HG02870 (cell line): ENCODE measurements around the gene PXT1.
"Not testable (repeated sequence)": the region's sequence is repeated elsewhere in the genome, so short reads cannot be mapped to it uniquely, and the experiment has no call there.

ENCODE experiments used
- ATAC-seq: cut with Tn5 transposase; IDR thresholded peaks from one replicate; pipeline ENCODE4 v1.9.1; 2021; ENCODE audit warnings: mild to moderate bottlenecking, moderate library complexity; ENCODE audit not compliant: unreplicated experiment

PXT1 gene, protein sequence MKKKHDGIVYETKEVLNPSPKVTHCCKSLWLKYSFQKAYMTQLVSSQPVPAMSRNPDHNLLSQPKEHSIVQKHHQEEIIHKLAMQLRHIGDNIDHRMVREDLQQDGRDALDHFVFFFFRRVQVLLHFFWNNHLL

DNA sequence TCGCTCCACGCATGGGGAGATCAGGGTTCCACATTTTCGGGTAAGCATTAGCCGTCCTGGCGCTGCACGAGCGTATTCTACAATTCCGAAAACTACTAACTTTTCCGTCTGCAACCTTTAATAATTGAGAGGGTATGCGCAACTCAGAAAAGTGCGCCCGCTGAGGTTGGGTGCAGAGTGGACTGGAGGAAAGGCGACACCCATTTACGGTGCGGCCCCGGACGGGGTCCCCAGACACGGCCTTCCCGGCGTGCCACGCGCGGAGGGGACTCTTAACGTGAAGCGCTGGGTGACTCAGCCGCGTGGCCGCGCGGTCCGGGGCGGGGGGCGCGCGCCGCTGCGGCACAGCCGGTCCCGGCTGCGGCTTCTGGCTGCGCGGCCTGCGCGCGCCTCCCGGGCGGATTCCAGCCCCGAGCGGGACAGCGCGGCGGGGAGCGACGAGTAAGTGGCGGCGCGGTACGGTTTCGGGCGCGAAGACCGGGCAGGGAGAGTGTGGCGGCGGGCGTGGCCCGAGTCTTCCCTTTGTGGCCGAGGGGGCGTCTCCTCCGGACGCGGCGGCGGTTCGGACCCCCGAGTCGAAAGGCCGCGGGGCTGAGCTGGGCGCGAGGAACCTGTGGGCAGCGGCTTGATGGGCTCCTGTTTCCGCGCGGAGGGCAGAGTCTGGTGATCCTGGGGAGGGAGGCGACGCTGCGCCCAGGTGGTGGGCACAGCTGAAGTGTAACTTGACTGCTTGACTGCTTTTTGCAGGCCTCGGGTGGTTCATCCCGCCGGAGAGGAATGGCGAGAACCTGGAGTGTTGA, at the start of gene PXT1, which contains the start of gene KCTD20:
Gene PXT1, minus strand, starts transcription at position 184 of the 800 bp plus-strand sequence. CDS start 16,772 bp downstream, outside the sequence.
Gene KCTD20, plus strand, starts transcription at position 330 of the 800 bp plus-strand sequence. CDS start 27,098 bp downstream, outside the sequence.
- ATAC-seq, result peak; percentile 81

DNA sequence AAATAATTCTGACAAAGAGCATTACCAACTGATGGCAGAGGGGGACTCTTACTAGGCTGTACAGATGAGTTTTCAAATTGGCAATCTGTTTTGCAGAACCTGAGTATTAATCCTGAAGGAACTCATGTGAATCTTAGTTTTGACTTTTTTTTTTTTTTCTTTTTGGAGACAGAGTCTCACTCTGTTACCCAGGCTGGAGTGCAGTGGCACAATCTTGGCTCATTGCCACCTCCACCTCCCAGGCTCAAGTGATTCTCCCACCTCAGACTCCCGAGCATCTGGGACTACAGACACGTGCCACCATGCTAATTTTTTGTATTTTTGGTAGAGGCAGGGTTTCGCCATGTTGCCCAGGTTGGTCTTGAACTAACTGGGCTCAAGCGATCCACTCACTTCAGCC, 49.4 kb upstream of the PXT1 start:
- no peak for ATAC-seq

DNA sequence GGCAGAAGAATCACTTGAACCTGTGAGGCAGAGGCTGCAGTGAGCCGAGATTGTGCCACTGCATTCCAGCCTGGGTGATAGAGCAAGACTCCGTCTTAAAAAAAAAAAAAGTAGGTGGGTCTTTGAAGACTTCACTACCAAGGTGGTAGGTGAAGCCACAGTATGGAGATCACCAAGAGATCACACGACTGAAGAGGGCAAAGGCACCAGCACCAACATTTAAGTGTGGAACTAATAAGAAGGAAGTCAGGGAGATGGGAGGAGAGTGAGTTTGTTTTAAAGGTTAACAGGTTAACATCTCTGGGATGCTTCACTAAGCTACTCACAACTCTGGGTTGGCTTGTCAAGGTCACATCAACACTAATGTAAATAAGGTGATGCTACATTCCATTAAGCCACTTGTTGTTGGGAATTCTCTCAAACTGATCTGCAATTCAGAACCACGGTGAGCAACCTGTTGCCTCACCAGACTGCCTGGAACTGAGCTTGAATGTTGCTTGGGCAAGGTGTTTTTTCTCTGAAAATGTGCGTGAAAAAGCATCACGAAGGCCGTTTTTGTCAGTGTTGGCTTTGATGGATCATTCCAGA, 48.8 kb upstream of the PXT1 start:
- ATAC-seq, result no peak

DNA sequence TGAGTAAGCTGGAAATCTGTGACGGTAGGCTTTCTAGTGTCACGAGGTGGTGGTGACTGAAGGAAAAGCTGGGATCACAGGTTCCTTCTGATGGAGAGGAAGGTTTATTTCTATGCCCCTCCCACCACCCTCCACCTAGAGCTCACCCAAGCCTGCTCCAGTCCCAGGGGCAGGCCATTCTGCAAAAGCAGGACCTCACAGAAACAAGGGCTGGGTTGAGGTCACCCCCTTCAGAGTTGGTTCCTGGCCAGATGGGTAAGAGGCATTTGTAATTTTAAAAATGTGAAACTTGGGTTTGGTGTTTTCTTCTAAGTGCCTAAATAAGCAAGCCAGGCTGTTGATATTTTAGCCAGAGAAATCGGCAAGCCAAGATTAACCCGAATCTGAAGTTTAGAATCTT, 46.8 kb upstream of the PXT1 start:
- ATAC-seq, result no peak

DNA sequence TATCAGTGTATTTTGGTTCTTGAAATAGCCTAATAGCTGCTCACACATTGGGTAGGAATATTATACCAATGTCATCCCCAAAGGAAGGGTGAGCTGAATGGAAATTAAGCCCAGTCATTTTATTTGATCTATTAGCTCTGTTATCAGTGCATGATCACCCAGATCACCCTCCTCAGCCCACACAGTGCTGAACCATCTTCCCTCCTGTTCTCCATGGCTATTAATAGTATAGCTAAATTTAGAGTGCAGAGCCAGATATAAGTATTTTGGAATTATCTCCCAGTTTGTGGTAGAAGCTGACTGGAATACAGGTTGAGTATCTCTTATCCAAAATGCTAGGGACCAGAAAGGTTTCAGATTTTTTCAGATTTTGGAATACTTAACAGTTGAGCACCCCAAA, 45.6 kb upstream of the PXT1 start:
- no peak for ATAC-seq

DNA sequence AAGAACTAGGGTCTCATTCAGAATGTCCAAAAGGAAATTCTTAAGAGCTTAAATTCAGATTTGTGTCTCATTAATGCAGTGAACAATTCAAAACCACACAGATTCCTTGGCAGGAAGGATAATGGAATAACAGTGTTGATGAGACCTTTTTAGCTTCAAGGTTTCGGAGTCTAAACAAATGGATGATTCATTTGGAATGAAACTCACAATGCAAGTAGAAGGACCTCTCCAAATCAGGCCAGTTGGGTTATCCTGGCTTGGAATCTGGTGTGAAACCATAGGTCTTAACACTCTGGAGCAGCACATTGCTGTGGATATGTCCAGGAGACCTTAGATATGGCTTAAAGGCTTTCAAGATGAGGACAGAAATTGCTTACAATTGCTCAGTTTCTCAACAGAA, 45.0 kb upstream of the PXT1 start:
- no peak for ATAC-seq

DNA sequence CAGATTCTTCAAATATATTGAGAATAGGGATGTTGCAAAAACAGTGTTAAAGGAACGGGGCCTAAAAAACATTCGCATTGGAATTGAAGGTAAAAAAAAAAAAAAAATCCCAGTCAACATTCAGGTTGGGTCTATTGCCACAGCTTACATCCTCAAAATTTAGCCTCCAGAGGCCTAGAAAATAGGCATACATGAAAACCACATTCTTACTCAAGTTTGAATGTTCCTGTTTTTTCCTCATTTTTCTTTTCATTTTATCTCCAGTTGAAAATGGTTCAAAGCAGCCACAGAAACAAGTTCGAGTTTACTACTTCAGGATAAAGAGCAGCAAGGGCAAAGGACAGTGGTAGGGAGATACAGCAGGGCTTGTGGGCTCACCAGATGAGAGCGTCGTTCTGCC, 42.1 kb upstream of the PXT1 start:
- no peak for ATAC-seq

DNA sequence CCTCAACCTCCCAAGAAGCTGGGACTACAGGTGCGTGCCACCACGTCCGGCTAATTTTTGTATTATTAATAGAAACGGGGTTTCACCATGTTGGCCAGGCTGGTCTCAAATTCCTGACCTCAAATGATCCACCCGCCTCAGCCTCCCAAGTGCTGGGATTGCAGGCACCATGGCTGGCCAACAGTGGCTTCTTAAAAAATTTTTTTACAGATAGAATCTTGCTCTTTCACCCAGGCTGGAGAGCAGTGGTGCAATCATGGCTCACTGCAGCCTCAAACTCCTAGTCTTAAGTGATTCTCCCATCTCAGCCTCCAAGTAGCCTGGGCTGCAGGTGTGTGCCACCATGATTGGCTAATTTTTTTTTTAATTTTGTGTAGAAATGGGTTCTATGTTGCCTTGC, 40.7 kb upstream of the PXT1 start:
- not testable (repeated sequence) for ATAC-seq

DNA sequence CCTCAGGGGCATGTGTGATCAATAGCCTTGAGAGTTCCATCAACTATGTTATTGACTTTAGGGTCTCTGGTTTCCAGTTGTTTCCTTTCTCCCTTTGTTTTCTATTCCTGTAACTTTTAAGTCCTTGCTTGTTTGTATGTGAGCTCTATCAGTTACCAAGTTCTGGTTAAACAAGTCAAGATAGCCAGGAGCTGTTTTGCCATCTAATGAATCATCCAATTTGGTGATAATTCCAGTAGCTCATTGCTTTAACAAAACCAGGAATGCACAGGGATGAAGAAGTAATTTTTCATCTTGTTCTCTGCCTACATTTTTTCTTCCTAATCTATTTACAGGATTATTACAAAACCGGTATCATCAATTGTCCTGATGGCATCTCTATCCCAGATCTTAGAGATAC, 36.6 kb upstream of the PXT1 start:
- no peak for ATAC-seq

DNA sequence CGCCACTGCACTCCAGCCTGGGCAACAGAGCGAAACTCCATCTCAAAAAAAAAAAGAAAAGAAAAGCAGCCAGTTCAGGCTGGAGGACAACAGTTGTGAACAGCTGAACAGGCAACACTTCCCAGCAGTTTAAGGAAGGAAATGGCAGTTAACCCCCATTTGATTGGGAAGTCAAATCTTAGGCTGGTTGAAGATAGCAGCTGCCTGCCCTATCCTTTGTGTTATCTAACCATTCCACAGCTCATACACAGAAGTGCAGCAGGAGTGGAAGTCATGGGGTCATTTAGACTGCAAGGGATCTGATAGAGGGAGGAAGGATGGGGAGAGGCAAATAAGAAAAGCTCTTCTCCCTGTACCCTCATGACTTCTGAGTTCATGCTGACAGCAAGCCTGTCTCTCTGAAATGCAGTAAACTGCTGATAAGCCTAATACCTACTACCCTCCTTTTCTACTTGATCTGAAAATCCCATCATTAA, 35.4 kb upstream of the PXT1 start:
- no peak for ATAC-seq

DNA sequence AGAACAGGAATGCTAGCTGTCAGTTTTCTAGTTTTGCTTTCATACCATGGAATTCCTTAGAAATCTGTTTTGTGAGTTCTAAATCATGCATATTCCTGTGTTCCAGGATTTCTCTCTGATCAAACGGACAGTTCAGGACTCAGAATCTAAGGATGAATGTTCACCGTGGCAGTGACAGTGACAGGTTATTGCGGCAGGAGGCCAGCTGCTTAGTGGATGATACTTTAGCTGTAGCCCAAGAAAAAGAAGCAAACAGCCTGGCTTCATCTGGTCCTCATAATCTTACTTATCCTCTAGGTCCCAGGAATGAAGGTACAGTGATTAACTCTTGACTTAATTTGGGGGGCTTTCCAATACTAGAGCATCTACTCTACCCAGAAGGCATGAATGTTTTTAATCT, 27.3 kb upstream of the PXT1 start:
- no peak for ATAC-seq

DNA sequence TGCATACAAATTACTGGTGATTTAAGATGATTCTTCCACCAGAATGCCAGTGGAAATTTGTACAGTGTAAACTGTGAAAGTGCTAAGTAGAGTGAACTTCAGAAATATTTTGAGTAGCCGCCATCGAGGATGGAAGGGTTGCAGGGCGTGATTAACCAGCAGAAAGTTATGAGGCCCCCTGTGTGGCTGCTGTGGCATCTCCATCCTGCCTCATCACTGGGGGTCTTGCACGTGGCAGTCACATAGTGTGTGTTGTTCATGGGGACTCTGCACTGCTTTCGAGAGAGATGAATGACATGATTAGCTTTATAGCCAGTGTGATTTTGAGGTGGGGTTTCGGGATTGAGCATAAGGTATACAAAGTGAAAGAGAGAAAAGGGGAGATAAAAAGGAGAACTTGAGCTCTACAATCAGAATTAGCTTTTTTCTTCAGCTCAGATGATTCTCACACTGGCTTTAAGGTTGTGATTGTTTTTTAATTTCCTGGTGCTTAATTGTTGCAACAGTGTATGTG, 26.6 kb upstream of the PXT1 start:
- no peak for ATAC-seq

DNA sequence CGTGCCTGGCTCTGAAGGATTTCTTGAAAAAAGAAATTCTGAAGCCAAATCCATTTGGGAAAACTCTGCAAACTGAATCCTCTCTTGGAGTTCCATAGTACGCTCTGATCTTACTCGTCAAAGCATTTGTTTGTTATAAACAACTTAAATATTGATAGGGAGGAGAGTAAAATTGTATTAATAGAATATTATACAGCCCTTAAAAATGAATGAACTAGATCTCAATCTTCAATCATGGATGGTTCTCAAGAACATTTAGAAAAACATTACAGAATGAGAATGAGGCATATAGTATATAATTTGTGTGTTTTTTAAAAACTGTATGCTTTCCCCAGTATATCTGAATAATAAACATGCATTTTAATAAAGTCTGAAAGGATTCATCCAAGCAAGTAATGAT, 25.0 kb upstream of the PXT1 start:
- no peak for ATAC-seq

DNA sequence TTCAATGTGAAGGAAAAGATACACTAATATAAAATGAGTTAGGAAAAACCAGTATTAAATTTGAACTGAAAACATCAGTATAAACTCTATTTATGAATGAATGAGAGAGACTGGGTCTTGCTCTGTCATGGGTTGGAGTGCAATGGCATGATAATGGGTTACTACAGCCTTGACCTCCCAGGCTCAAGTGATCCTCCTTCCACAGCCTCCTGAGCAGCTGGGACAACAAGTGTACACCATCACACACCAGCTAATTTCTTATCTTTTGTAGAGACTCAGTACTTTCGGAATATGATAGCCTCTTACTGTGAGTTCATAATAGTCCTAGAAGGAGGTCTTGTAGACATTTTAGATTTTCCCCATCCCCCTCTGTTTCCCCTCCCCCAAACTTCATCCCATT, 21.6 kb upstream of the PXT1 start:
- ATAC-seq, result no peak

DNA sequence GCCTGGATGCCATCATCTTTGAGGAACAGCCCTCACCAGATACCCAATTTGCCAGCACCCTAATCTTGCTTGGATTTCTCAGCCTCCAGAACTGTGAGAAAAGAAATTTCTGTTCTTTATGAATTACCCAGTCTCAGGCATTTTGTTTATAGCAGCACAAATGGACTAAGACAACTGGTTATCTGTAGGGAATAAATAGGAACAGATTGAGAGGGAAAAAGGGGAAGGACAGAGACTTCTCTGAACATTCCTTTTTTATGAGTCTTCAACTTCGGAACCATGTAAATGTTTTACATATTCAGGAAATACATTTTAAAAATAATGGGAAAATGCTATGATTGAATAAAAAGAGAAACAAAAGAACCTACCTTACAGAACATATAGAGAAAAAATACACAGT, 21.0 kb upstream of the PXT1 start:
- ATAC-seq, result no peak

DNA sequence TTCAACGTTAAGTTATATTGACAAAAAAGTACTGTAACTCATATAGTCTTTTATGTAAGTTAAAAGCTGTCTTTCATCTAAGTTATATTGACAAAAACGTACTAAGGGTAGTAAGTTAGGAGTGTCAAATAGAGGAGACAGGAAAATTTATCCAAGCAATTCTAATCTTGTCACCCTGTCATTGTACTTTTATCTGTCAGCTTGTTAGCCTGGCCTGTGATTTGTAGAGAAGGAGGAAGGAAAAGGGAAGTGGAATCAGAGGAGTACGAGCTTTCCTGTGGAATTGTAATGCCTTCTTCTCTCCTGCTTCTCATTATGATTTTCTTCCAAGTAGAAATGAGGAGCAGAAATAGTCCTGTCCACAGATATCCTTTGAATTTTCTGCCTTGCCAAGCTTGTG, 19.0 kb upstream of the PXT1 start:
- ATAC-seq, result no peak

DNA sequence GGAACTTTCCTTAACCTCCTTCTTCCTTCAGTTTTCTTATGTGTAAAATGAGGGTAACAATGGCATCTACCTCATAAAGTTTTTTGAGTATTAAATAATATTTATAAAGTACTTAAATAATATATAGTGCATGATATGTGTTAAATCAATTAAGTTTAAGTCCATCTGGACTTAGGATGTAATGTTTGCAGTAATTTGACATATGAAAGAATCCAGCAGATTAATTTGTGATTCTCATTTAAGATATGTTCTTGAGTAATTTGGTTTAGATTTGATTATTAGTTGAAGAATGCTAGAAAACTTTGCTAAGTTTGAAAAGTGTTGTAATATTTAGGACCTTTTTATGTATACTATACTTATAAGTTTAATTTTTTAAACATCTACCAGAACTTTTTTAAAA, 18.3 kb upstream of the PXT1 start:
- ATAC-seq, result no peak

DNA sequence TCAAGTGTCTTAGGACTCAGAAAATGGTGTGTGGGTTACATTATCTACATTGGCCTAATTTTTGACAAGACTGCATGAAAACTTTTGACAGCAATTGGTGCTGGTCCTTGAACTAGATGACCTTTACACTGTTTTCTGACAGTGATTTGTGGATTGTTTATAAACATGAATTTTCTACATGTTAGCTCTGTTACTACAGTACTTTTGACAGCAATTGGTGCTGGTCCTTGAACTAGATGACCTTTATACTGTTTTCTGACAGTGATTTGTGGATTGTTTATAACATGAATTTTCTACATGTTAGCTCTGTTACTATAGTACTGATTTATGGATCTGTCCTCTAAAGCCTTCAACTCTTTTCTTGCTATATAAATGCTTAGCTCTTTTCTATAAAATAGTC, 16.8 kb upstream of the PXT1 start:
- ATAC-seq, result no peak

DNA sequence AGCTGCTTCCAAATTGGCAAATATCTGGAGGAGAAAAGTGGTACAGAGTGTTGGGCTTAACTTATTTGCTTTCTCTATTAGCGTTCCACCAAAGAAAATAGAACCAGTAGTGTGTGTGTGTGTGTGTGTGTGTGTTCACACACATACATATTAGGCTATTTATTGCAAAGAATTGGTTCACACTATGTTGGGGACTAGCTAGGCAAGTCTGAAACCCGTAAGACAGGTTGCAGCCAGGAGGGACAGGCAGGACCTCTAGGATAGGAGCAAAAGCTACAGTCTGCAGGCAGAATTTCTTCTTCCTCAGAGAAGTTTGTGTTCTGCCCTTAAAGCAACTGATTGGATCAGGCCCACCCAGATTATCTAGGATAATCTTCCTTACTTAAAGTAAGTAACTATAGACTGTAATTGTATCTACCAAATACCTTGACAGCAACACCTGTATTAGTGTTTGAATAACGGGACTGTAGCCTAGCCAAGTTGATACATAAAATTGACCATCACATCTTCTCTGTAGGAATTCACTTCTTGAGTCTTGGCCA, 12.9 kb upstream of the PXT1 start:
- no peak for ATAC-seq

DNA sequence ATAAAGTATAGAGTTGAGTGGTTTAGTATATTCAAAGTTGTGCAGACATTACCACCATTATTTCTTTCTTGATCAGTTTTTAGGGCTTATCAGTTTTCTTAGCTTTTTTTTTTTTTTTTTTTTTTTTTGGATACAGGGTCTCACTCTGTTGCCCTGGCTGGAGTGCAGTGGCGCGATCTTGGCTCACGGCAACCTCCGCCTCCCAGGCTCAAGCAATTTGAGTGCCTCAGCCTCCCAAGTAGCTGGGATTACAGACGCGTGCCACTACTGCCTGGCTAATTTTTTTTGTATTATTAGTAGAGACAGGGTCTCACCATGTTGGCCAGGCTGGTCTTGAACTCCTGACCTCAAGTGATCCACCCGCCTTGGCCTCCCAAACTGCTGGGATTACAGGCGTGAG, 10.2 kb upstream of the PXT1 start:
- ATAC-seq, result not testable (repeated sequence)

DNA sequence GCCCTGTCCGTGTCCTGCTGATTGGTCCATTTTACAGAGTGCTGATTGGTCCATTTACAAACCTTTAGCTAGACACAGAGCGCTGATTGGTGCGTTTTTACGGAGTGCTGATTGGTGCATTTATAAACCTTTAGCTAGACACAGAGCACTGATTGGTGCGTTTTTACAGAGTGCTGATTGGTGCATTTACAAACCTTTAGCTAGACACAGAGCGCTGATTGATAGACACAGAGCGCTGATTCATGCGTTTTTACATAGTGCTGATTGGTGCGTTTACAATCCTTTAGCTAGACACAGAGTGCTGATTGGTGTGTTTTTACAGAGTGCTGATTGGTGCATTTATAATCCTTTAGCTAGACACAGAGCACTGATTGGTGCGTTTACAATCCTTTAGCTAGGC, 6.5 kb upstream of the PXT1 start:
- ATAC-seq, result not testable (repeated sequence)

DNA sequence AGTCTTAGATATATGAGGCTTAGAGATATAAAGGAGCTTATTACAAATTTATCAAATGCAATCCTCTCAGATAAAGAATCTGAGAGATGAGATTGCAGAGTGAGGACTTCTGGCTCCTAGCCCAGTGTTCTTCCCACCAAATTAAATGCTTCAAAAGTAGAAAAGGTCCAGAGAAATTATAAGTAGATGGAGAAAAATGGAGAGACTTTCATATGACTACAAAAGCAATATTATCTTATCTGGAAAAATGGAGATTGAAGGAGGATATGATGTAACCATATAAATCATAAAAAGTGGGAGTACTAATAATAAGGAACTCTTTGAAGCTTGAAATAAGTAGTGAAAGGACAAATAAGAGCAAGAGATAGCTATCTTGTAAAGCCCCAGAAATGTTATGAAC, 3.0 kb upstream of the PXT1 start:
- ATAC-seq, result no peak
